Measurements from ENCODE around the gene MAGIX.

The MAGIX gene

DNA sequence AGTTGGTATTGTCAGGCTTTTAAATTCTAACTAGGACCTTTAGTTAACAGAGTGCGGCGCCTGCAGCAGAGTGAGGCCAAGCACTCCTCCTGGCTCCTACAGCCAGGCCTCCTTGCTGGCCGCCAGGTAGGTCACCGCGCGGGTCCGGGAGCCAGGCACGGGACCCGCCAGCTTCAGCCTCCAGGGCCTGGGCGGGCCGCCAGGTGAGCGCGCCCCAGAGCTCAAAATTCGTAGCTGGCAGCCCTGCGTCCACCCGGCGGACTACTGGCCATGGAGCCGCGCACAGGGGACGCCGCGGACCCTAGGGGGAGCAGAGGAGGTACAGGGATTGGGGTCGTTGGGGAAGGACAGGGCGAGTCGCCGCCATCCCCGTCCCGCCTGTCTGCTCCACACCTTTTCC is at the start of gene MAGIX:
MAGIX (plus strand) TSS at position 139 of the 400 bp plus-strand sequence; CDS start at position 271, 132 bp downstream.
- TF ChIP-seq CSDC2 (CRISPR knock-in tag; IDR thresholded peaks at IDR 0.05), result no peak
- TF ChIP-seq PPARA (CRISPR knock-in tag; IDR thresholded peaks at IDR 0.05; ENCODE audit: borderline replicate concordance), result no peak
- TF ChIP-seq, protein P1, sequence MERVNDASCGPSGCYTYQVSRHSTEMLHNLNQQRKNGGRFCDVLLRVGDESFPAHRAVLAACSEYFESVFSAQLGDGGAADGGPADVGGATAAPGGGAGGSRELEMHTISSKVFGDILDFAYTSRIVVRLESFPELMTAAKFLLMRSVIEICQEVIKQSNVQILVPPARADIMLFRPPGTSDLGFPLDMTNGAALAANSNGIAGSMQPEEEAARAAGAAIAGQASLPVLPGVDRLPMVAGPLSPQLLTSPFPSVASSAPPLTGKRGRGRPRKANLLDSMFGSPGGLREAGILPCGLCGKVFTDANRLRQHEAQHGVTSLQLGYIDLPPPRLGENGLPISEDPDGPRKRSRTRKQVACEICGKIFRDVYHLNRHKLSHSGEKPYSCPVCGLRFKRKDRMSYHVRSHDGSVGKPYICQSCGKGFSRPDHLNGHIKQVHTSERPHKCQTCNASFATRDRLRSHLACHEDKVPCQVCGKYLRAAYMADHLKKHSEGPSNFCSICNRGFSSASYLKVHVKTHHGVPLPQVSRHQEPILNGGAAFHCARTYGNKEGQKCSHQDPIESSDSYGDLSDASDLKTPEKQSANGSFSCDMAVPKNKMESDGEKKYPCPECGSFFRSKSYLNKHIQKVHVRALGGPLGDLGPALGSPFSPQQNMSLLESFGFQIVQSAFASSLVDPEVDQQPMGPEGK (CRISPR knock-in tag; IDR thresholded peaks at IDR 0.05; ENCODE audit: borderline replicate concordance), result no peak
- no peak for TF ChIP-seq ZFP3 (CRISPR knock-in tag; IDR thresholded peaks at IDR 0.05)
- TF ChIP-seq SNAI2 (CRISPR knock-in tag; IDR thresholded peaks at IDR 0.05), result no peak
- TF ChIP-seq TOX (CRISPR knock-in tag; IDR thresholded peaks at IDR 0.05; ENCODE audit: borderline replicate concordance), result no peak
- TF ChIP-seq, protein P2, sequence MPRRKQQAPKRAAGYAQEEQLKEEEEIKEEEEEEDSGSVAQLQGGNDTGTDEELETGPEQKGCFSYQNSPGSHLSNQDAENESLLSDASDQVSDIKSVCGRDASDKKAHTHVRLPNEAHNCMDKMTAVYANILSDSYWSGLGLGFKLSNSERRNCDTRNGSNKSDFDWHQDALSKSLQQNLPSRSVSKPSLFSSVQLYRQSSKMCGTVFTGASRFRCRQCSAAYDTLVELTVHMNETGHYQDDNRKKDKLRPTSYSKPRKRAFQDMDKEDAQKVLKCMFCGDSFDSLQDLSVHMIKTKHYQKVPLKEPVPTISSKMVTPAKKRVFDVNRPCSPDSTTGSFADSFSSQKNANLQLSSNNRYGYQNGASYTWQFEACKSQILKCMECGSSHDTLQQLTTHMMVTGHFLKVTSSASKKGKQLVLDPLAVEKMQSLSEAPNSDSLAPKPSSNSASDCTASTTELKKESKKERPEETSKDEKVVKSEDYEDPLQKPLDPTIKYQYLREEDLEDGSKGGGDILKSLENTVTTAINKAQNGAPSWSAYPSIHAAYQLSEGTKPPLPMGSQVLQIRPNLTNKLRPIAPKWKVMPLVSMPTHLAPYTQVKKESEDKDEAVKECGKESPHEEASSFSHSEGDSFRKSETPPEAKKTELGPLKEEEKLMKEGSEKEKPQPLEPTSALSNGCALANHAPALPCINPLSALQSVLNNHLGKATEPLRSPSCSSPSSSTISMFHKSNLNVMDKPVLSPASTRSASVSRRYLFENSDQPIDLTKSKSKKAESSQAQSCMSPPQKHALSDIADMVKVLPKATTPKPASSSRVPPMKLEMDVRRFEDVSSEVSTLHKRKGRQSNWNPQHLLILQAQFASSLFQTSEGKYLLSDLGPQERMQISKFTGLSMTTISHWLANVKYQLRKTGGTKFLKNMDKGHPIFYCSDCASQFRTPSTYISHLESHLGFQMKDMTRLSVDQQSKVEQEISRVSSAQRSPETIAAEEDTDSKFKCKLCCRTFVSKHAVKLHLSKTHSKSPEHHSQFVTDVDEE (CRISPR knock-in tag; IDR thresholded peaks at IDR 0.05), result no peak
- TF ChIP-seq ARNTL (CRISPR knock-in tag; IDR thresholded peaks at IDR 0.05; ENCODE audit: borderline replicate concordance, low read depth), result no peak
- no peak for TF ChIP-seq ZNF70 (CRISPR knock-in tag; IDR thresholded peaks at IDR 0.05)
- TF ChIP-seq ZNF8 (CRISPR knock-in tag; IDR thresholded peaks at IDR 0.05), result no peak
- no peak for TF ChIP-seq ISL1 (CRISPR knock-in tag; IDR thresholded peaks at IDR 0.05)
- no peak for TF ChIP-seq ZC3H10 (CRISPR knock-in tag; IDR thresholded peaks at IDR 0.05)
- TF ChIP-seq GLIS3 (CRISPR knock-in tag; IDR thresholded peaks at IDR 0.05), result no peak
- TF ChIP-seq OSR1 (CRISPR knock-in tag; IDR thresholded peaks at IDR 0.05), result no peak
- TF ChIP-seq, protein P3, sequence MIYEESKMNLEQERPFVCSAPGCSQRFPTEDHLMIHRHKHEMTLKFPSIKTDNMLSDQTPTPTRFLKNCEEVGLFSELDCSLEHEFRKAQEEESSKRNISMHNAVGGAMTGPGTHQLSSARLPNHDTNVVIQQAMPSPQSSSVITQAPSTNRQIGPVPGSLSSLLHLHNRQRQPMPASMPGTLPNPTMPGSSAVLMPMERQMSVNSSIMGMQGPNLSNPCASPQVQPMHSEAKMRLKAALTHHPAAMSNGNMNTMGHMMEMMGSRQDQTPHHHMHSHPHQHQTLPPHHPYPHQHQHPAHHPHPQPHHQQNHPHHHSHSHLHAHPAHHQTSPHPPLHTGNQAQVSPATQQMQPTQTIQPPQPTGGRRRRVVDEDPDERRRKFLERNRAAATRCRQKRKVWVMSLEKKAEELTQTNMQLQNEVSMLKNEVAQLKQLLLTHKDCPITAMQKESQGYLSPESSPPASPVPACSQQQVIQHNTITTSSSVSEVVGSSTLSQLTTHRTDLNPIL (CRISPR knock-in tag; IDR thresholded peaks at IDR 0.05; ENCODE audit: low read depth), result no peak
- TF ChIP-seq ZFP30 (CRISPR knock-in tag; IDR thresholded peaks at IDR 0.05), result no peak
- no peak for TF ChIP-seq BACH2 (CRISPR knock-in tag; IDR thresholded peaks at IDR 0.05; ENCODE audit: borderline replicate concordance)
- TF ChIP-seq ZNF565 (CRISPR knock-in tag; conservative IDR thresholded peaks at IDR 0.05; ENCODE audit: low read depth), result no peak
- TF ChIP-seq TCF4 (CRISPR knock-in tag; IDR thresholded peaks at IDR 0.05; ENCODE audit: borderline replicate concordance), result no peak
- no peak for ATAC-seq

DNA sequence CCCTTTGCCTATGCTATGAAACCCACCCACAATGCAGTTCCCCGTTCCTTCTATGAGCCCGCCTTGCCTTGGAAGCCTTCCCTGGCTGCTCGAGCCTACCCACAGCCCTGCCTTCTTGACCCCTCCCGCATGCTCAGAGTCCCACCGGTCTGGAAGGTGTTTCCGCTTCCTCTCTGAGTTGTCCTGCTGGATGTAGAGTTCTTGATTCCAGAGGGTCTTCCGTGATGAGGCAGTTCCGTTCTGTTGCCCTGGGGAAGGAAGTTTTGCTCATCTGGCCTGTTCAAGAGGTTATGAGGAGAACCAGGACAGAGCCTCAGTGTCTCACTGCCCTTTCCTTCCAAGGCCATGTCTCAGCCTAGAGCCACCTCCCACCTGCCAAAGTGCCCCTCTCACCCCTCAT is 46.5 kb upstream of the MAGIX start:
- ATAC-seq, result no peak
- TF ChIP-seq ZC3H10 (CRISPR knock-in tag; IDR thresholded peaks at IDR 0.05) (no peak), ZFP30 (CRISPR knock-in tag; IDR thresholded peaks at IDR 0.05) (no peak), GLIS3 (CRISPR knock-in tag; IDR thresholded peaks at IDR 0.05) (no peak), ZNF70 (CRISPR knock-in tag; IDR thresholded peaks at IDR 0.05) (no peak), TCF4 (CRISPR knock-in tag; IDR thresholded peaks at IDR 0.05; ENCODE audit: borderline replicate concordance) (no peak), ZNF565 (CRISPR knock-in tag; conservative IDR thresholded peaks at IDR 0.05; ENCODE audit: low read depth) (no peak), BACH2 (CRISPR knock-in tag; IDR thresholded peaks at IDR 0.05; ENCODE audit: borderline replicate concordance) (no peak), SNAI2 (CRISPR knock-in tag; IDR thresholded peaks at IDR 0.05) (no peak), ZNF8 (CRISPR knock-in tag; IDR thresholded peaks at IDR 0.05) (no peak), ESRRG (CRISPR knock-in tag; IDR thresholded peaks at IDR 0.05) (no peak)
- TF ChIP-seq, protein P3 (CRISPR knock-in tag; IDR thresholded peaks at IDR 0.05; ENCODE audit: low read depth), result no peak

DNA sequence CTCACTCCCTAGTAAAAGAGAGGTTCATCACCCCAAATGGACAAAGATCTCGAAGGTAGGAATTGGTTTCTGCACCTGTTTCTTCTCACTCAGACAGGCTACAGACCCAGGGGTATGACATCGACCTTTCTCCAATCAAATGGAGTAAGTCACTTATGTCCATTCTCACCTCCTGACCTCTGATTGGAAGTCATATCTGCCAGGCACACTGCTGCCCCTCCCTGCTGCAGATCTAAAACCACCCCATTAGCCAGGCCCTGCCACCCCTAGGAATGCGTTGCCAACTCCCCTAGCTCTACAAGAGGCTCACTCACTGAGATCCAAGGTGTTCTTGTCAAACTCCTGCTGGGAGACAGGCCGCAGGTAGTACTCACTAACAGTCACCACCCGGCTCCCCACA is 45.8 kb upstream of the MAGIX start:
- ATAC-seq, result no peak
- TF ChIP-seq ARNTL (CRISPR knock-in tag; IDR thresholded peaks at IDR 0.05; ENCODE audit: borderline replicate concordance, low read depth), result no peak
- no peak for TF ChIP-seq ZC3H10 (CRISPR knock-in tag; IDR thresholded peaks at IDR 0.05)
- TF ChIP-seq TCF4 (CRISPR knock-in tag; IDR thresholded peaks at IDR 0.05; ENCODE audit: borderline replicate concordance), result no peak
- TF ChIP-seq ESRRG (CRISPR knock-in tag; IDR thresholded peaks at IDR 0.05), result no peak
- TF ChIP-seq ZFP3 (CRISPR knock-in tag; IDR thresholded peaks at IDR 0.05), result no peak

DNA sequence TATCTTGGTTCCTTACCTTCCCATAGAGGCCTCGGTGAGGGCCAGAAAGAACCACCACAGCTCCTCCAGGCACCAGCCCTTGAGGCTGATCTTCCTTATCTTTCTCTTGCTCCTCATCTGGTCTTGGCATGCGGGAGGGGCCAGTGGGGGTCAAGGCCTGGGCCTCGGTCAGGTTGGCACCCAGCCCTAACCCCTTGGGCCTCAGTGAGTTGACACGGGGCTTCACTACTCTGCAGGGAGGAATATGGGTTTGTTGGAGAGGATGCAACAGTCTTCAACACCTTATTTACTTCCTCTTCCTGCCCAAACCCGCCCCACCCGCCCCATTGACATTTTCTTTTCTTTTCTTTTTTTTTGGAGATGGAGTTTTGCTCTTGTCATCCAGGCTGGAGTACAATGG is 45.0 kb upstream of the MAGIX start:
- ATAC-seq, result no peak
- TF ChIP-seq, protein P1 (CRISPR knock-in tag; IDR thresholded peaks at IDR 0.05; ENCODE audit: borderline replicate concordance), result no peak
- no peak for TF ChIP-seq GLIS3 (CRISPR knock-in tag; IDR thresholded peaks at IDR 0.05)
- no peak for TF ChIP-seq ZFP30 (CRISPR knock-in tag; IDR thresholded peaks at IDR 0.05)
